OCI-LY7 (cell line): ENCODE measurements around the gene TCAIM.

Experiments
- EZH2phosphoT487 ChIP-seq: fragments of 200-600 bp; sonication (generic); IDR thresholded peaks from 2 replicates; pipeline ENCODE4 v1.6.1; 2018; ENCODE audit warnings: low read depth, borderline replicate concordance, mild to moderate bottlenecking, mixed run types, antibody characterized with exemption, low read length, moderate library complexity, mixed read lengths
- TF ChIP-seq, protein P1 (sequence below): fragments of 200-600 bp; sonication (generic); conservative IDR thresholded peaks from 2 replicates; pipeline ENCODE4 v1.5.1; 2014; ENCODE audit warnings: mild to moderate bottlenecking, antibody characterized with exemption, low read length, moderate library complexity, mixed read lengths

DNA sequence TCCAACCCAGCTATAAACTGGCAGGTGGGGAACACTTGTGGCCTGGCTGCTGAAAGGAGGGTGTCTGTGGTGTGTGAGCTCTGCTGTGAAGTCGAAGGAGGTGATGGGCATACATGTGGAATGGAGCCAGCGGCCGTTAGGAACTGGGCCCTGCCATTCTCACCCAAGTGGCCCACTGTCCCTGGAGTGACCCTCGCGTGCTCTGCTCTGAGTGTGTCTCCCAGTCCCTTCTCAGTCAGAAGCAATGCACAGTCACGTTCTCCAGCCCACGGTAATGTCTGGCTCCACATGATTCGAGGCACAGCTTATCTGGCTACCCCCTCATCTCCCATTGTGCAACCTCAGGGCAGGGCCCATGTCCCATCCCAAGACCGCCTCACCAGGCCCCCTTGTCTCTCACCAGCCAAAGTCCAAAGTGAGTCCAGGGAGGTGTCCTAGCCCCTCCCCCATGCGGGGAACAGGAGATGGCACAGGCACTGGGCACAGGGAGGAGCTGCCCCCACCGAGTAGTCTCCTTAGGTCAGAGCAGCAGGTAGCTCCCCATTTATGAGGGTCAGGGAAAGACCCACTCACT, 76.0 kb downstream of the TCAIM start:
- TF ChIP-seq, protein P1, sequence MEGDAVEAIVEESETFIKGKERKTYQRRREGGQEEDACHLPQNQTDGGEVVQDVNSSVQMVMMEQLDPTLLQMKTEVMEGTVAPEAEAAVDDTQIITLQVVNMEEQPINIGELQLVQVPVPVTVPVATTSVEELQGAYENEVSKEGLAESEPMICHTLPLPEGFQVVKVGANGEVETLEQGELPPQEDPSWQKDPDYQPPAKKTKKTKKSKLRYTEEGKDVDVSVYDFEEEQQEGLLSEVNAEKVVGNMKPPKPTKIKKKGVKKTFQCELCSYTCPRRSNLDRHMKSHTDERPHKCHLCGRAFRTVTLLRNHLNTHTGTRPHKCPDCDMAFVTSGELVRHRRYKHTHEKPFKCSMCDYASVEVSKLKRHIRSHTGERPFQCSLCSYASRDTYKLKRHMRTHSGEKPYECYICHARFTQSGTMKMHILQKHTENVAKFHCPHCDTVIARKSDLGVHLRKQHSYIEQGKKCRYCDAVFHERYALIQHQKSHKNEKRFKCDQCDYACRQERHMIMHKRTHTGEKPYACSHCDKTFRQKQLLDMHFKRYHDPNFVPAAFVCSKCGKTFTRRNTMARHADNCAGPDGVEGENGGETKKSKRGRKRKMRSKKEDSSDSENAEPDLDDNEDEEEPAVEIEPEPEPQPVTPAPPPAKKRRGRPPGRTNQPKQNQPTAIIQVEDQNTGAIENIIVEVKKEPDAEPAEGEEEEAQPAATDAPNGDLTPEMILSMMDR = no peak
- no peak for TF ChIP-seq EZH2phosphoT487
